Measurements from ENCODE around the gene SLC25A33.

GRCh38 chr1:9602794-9603167, 63.5 kb downstream of the SLC25A33 start:
- TF ChIP-seq HDAC2 (IDR thresholded peaks at IDR 0.05) (no peak), POLR2A (IDR thresholded peaks at IDR 0.05; ENCODE audit: low read length) (no peak), CTCF (IDR thresholded peaks at IDR 0.05) (no peak), REST (IDR thresholded peaks at IDR 0.05) (no peak), MAX (IDR thresholded peaks at IDR 0.05) (no peak), CEBPB (IDR thresholded peaks at IDR 0.05) (no peak), HOXA7 (CRISPR knock-in tag; IDR thresholded peaks at IDR 0.05) (no peak), CHD2 (IDR thresholded peaks at IDR 0.05; ENCODE audit: low read length, partially characterized antibody) (no peak), KDM1A (IDR thresholded peaks at IDR 0.05; ENCODE audit: low read depth) (no peak), MAZ (IDR thresholded peaks at IDR 0.05; ENCODE audit: borderline replicate concordance, low read depth, low read length) (no peak), EP300 (IDR thresholded peaks at IDR 0.05) (no peak), HEYL (CRISPR knock-in tag; IDR thresholded peaks at IDR 0.05) (no peak), HMGXB4 (CRISPR knock-in tag; IDR thresholded peaks at IDR 0.05; ENCODE audit: borderline replicate concordance) (no peak), RNF2 (IDR thresholded peaks at IDR 0.05; ENCODE audit: borderline replicate concordance, low read depth) (no peak)

All from A549 (cell line).